Smooth muscle cell (in vitro differentiated cells): Measurements from ENCODE around the gene RIOK3. TPM values are rescaled to one million over a fixed set of nuclear protein-coding genes. Genes with fewer than 3 reads are reported as not detected.

Source experiments
- DNase-seq: peaks from one replicate; lab custom pipeline; 2025; ENCODE audit not compliant: unreplicated experiment; lab: John Stamatoyannopoulos, UW
- H2AFZ ChIP-seq: fragments of 200-600 bp; sonication (generic); 2 replicates; pipeline ENCODE4 v1.6.0; 2016; ENCODE audit warnings: antibody characterized with exemption, low read depth, mild to moderate bottlenecking
- H3F3A ChIP-seq: fragments of 200-600 bp; sonication (generic); 2 replicates; pipeline ENCODE4 v1.6.0; 2017; ENCODE audit warnings: antibody characterized with exemption, low read depth
- H3K27ac ChIP-seq: fragments of 200-600 bp; sonication (generic); 2 replicates; pipeline ENCODE4 v1.5.1; 2016; ENCODE audit warnings: low read depth, mild to moderate bottlenecking
- H3K27me3 ChIP-seq: fragments of 200-600 bp; sonication (generic); 2 replicates; pipeline ENCODE4 v1.6.1; 2016; ENCODE audit warnings: low read depth, mild to moderate bottlenecking
- H3K36me3 ChIP-seq: fragments of 200-600 bp; sonication (generic); 2 replicates; pipeline ENCODE4 v1.5.1; 2016; ENCODE audit warnings: low read depth
- H3K4me1 ChIP-seq: fragments of 200-600 bp; sonication (generic); 2 replicates; pipeline ENCODE4 v1.5.1; 2016; ENCODE audit warnings: low read depth
- H3K4me2 ChIP-seq: fragments of 200-600 bp; sonication (generic); 2 replicates; pipeline ENCODE4 v1.6.0; 2016; ENCODE audit warnings: mild to moderate bottlenecking
- H3K4me3 ChIP-seq: fragments of 200-600 bp; sonication (generic); 2 replicates; pipeline ENCODE4 v1.5.1; 2016; ENCODE audit warnings: mild to moderate bottlenecking
- H3K79me2 ChIP-seq: fragments of 200-600 bp; sonication (generic); 2 replicates; pipeline ENCODE4 v1.6.0; 2016; ENCODE audit warnings: low read depth, mild to moderate bottlenecking
- H3K9ac ChIP-seq: fragments of 200-600 bp; sonication (generic); 2 replicates; pipeline ENCODE4 v1.6.0; 2016; ENCODE audit warnings: low read depth
- H3K9me3 ChIP-seq: fragments of 200-600 bp; sonication (generic); replicated peaks from 2 replicates; pipeline ENCODE4 v1.5.1; 2016; ENCODE audit warnings: low read depth
- H4K20me1 ChIP-seq: fragments of 200-600 bp; sonication (generic); 2 replicates; pipeline ENCODE4 v1.6.0; 2016; ENCODE audit warnings: low read depth
- CTCF ChIP-seq: fragments of 200-600 bp; sonication (generic); IDR thresholded peaks from 2 replicates; pipeline ENCODE4 v1.5.1; 2017; ENCODE audit warnings: borderline replicate concordance, mild to moderate bottlenecking, antibody characterized with exemption; ENCODE audit not compliant: insufficient read depth, poor library complexity, severe bottlenecking
- WGBS: methylation state at CpG from one replicate; pipeline ENCODE4 v1.1.7; 2016; ENCODE audit warnings: low lambda C conversion rate; 5-methylcytosine and 5-hydroxymethylcytosine counted together
- polyA plus RNA-seq: library from polyadenylated mRNA; unstranded; fragments of >200 nt; fragmentation: Nextera tagmentation; extraction: Ambion mirVana; gene quantifications from 2 replicates; pipeline ENCODE4 v1.2.1, GENCODE V29; 2016
- total RNA-seq: library from RNA; depleted of rRNA; stranded (reverse); fragments of >200 nt; gene quantifications from 2 replicates; pipeline ENCODE4 v1.2.3, GENCODE V29; 2014

Gene RIOK3
- total and polyA plus RNA-seq, 2 experiments from 2014 or later: 56.0 to 79.9 TPM

DNA sequence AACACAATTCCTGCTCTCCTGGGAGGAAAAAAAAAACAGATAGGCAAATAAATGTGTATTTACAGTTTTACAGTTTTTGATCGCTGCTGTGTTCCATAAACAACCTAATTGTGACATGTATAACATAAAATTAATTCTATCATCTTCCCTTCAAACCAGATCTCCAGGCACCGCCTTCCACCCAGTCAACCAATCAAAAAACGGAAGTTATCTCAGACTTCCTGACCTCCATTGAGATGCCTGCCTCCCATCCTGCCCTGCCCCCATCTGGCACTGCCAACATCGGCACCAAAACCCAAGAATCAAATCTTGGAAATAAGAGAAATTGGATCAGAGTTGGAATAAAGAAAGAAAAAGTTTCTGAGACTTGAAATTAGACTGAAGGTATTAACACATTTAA lies 3.1 kb upstream of the RIOK3 start:
- Histone ChIP-seq H2AFZ (no peak overlapping the region), H3K9me3 (no peaks in the 10 kb centered on the region)
- no peak for DNase-seq

DNA sequence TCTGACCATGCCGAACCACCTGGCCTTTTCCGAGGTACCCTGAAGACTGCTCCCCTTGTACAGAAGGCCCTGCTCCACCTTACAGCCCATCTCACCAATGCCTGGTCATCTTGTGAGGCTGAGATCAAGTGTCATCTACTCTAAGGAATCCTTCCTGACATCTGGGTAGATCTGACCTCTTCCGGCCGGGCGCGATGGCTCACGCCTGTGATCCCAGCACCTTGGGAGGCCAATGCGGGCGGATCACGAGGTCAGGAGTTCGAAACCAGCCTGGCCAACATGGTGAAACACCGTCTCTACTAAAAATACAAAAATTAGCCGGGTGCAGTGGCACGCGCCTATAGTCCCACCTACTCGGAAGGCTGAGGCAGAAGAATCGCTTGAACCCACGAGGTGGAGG lies 2.1 kb upstream of the RIOK3 start:
- H3K4me2 ChIP-seq: no peak overlapping the region
- no peaks in the 10 kb centered on the region for H3K36me3 ChIP-seq
- no peak overlapping the region for H2AFZ ChIP-seq
- H3K9ac ChIP-seq: no peak overlapping the region
- peaks cover 23% of the 10 kb centered on the region for H4K20me1 ChIP-seq
- H3K27me3 ChIP-seq: no peaks in the 10 kb centered on the region
- no peak overlapping the region for H3K27ac ChIP-seq
- H3K4me1 ChIP-seq: peaks cover 9% of the 10 kb centered on the region
- peaks cover 24% of the 10 kb centered on the region for H3K79me2 ChIP-seq
- H3F3A ChIP-seq: no peaks in the 10 kb centered on the region
- no peak for DNase-seq
- TF ChIP-seq CTCF: no peak
- H3K9me3 ChIP-seq: no peaks in the 10 kb centered on the region
- 97% methylated on average over 18 of the region's 18 CpGs for WGBS
- H3K4me3 ChIP-seq: no peak overlapping the region

More for the DNA sequence above, 3.1 kb upstream of the RIOK3 start:
- Histone ChIP-seq H4K20me1 (peaks cover 14% of the 10 kb centered on the region), H3F3A (no peaks in the 10 kb centered on the region), H3K9ac (no peak overlapping the region), H3K27ac (no peak overlapping the region), H3K36me3 (no peaks in the 10 kb centered on the region), H3K4me1 (peaks cover 9% of the 10 kb centered on the region), H3K79me2 (peaks cover 14% of the 10 kb centered on the region), H3K27me3 (no peaks in the 10 kb centered on the region), H3K4me2 (no peak overlapping the region), H3K4me3 (no peak overlapping the region)
- WGBS: 91% methylated on average over 4 of the region's 4 CpGs
- no peak for TF ChIP-seq CTCF

GRCh38 chr18:23451491-23451890 lies 1.6 kb upstream of the RIOK3 start:
- H3K4me1 ChIP-seq: peaks cover 9% of the 10 kb centered on the region
- H3F3A ChIP-seq: no peaks in the 10 kb centered on the region
- H4K20me1 ChIP-seq: peaks cover 28% of the 10 kb centered on the region
- no peak overlapping the region for H3K27ac ChIP-seq
- no peaks in the 10 kb centered on the region for H3K36me3 ChIP-seq
- no peak for DNase-seq
- H3K27me3 ChIP-seq: no peaks in the 10 kb centered on the region
- WGBS: 92% methylated on average over 6 of the region's 6 CpGs
- H3K4me3 ChIP-seq: no peak overlapping the region
- no peak overlapping the region for H3K4me2 ChIP-seq
- H3K9me3 ChIP-seq: no peaks in the 10 kb centered on the region
- no peak for TF ChIP-seq CTCF
- no peak overlapping the region for H2AFZ ChIP-seq
- H3K79me2 ChIP-seq: peaks cover 28% of the 10 kb centered on the region
- no peak overlapping the region for H3K9ac ChIP-seq

GRCh38 chr18:23452347-23452727 lies 750 bp upstream of the RIOK3 start:
- WGBS: 86% methylated on average over 3 of the region's 3 CpGs
- H3K79me2 ChIP-seq: peaks cover 37% of the 10 kb centered on the region
- DNase-seq: no peak
- H3K27ac ChIP-seq: peak overlapping the region; percentile 93
- no peaks in the 10 kb centered on the region for H3K9me3 ChIP-seq
- H3K4me1 ChIP-seq: peaks cover 9% of the 10 kb centered on the region
- peak overlapping the region; percentile 91 for H2AFZ ChIP-seq
- H3F3A ChIP-seq: no peaks in the 10 kb centered on the region
- H3K9ac ChIP-seq: no peak overlapping the region
- H3K4me3 ChIP-seq: peak overlapping the region; percentile 90
- no peaks in the 10 kb centered on the region for H3K36me3 ChIP-seq
- peaks cover 37% of the 10 kb centered on the region for H4K20me1 ChIP-seq
- TF ChIP-seq CTCF: no peak
- no peaks in the 10 kb centered on the region for H3K27me3 ChIP-seq
- H3K4me2 ChIP-seq: peak overlapping the region; percentile 85
